Nephron (organoid): ENCODE measurements around the gene NFATC2.

Experiments used
- H3K27ac Mint-ChIP-seq, 3 experiments: 2 replicates each; pipeline ENCODE4 v1.8.0; 2020; ENCODE audit warnings: mixed read lengths in 3 of 3, mild to moderate bottlenecking in 2 of 3, moderate library complexity in 1 of 3
- H3K27me3 Mint-ChIP-seq: 2 replicates; pipeline ENCODE4 v1.8.0; 2021; ENCODE audit warnings: low read depth, mild to moderate bottlenecking, moderate library complexity, mixed read lengths
- H3K36me3 Mint-ChIP-seq: 2 replicates; pipeline ENCODE4 v1.8.0; 2020; ENCODE audit warnings: low read depth, mixed read lengths
- H3K4me1 Mint-ChIP-seq: 2 replicates; pipeline ENCODE4 v1.8.0; 2020; ENCODE audit warnings: mixed read lengths
- H3K4me3 Mint-ChIP-seq, 3 experiments: 2 replicates each; pipeline ENCODE4 v1.8.0; 2020; ENCODE audit warnings: mild to moderate bottlenecking in 3 of 3, mixed read lengths in 3 of 3, moderate library complexity in 2 of 3
- H3K9me3 Mint-ChIP-seq: 2 replicates; pipeline ENCODE4 v1.8.0; 2020; ENCODE audit warnings: mixed read lengths
- TF ChIP-seq, protein P1 (sequence below), 3 experiments: fragments of 200-600 bp; sonication (generic); IDR thresholded peaks; one replicate each; pipeline ENCODE4 v1.5.0; 2021; ENCODE audit warnings: antibody characterized with exemption in 3 of 3; ENCODE audit not compliant: unreplicated experiment in 3 of 3

The NFATC2 gene

DNA sequence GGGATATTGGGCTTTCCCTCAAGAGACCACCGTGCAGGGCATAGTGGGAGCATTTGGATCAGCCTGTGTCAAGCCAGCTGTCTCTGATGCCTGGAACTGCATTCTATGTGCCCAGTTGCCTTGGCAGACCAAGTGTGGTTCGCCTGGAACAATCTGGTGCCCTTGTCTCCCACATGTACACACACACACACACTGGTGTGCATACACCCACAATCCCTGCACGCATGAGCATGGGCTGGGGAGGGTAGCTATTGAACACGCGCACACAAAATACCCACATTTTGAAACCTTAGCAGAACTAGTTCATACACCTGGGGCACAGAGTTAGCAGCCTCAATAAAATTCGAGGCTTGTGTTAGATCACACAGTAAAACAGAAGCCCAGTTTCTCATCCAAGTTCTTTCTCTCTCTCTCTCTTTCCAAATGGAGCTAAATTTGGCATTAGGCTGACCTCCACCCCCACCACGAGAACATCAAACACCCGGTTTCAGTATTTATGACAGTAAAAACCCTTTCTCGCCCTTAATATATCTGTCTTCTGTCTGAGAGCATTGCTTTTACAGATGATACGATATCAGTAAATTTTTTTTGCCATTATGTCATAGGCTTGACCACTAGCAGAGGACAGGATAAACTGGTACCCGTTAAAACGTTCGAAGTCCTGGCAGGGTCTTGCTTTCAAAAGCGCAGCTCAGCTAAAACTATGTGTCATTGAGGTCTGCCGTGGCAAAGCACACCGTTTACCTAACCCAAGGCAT is 18.2 kb upstream of the NFATC2 start:
- Mint-ChIP-seq H3K27me3 (peaks cover 49% of the 10 kb centered on the region), H3K4me1 (peaks cover 40% of the 10 kb centered on the region), H3K9me3 (peaks cover 2% of the 10 kb centered on the region), H3K27ac (peak overlapping the region in 1 of 3 experiments; percentile 19), H3K36me3 (no peaks in the 10 kb centered on the region), H3K4me3 (peak overlapping the region; percentile 77 to 81 (median 80))
- TF ChIP-seq, protein P1, sequence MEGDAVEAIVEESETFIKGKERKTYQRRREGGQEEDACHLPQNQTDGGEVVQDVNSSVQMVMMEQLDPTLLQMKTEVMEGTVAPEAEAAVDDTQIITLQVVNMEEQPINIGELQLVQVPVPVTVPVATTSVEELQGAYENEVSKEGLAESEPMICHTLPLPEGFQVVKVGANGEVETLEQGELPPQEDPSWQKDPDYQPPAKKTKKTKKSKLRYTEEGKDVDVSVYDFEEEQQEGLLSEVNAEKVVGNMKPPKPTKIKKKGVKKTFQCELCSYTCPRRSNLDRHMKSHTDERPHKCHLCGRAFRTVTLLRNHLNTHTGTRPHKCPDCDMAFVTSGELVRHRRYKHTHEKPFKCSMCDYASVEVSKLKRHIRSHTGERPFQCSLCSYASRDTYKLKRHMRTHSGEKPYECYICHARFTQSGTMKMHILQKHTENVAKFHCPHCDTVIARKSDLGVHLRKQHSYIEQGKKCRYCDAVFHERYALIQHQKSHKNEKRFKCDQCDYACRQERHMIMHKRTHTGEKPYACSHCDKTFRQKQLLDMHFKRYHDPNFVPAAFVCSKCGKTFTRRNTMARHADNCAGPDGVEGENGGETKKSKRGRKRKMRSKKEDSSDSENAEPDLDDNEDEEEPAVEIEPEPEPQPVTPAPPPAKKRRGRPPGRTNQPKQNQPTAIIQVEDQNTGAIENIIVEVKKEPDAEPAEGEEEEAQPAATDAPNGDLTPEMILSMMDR (IDR thresholded peaks at IDR 0.05; ENCODE audit: unreplicated experiment in 3 of 3) = no peak

DNA sequence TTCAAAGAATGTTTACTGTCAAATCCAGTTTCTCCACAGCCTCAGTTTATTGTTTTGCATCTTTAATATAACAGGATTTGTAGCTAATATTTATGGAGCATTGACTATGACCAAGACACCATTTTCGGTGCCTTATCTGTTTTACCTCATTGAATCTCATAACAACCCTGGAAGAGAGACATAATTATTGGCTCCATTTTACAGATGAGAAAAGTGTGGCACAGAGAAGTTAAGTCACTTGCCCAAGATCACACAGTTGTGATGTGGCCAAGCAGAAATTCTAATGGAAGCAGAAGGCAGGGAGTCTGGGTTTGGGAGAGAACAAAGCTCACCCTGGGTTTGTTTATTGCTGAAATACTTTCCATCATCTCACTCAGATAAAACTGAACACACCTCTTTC is 17.5 kb upstream of the NFATC2 start:
- Mint-ChIP-seq H3K9me3 (peaks cover 2% of the 10 kb centered on the region), H3K4me1 (peaks cover 40% of the 10 kb centered on the region), H3K27ac (no peak overlapping the region), H3K27me3 (peaks cover 50% of the 10 kb centered on the region), H3K4me3 (peak overlapping the region in 1 of 3 experiments; percentile 27), H3K36me3 (no peaks in the 10 kb centered on the region)
- TF ChIP-seq, protein P1 (IDR thresholded peaks at IDR 0.05; ENCODE audit: unreplicated experiment in 3 of 3) = no peak

DNA sequence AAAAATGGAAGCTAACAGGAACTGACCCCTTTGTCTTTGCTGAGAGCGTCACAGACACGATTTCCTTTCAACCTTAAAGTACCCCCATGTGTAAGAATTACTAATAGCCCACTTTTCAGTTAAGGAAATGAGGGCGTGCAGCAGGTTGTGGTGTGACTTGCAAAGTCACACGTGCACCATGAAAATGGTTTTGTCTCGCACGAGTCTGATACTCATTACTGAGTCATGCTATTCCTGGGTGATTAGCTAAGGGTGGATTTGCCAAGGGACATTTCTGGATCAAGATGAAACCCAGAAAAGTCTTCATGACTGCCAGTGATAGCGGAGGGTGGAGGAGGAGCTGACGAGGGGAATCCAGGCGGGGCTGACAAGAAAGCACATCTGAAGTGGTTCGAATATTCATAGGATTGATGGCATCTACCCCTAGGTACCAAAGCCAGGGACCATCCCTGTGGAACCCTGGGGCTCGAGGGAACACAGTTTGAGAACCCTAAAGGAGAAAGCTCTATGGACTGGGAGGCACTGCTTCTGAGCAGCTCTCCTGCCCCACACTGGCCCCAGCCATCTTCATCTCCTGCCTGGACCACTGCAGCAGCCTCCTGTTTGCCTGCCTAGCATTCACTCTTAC is 12.1 kb upstream of the NFATC2 start:
- H3K4me1 Mint-ChIP-seq = peaks cover under 1% of the 10 kb centered on the region
- TF ChIP-seq, protein P1 (IDR thresholded peaks at IDR 0.05; ENCODE audit: unreplicated experiment in 3 of 3) = no peak

DNA sequence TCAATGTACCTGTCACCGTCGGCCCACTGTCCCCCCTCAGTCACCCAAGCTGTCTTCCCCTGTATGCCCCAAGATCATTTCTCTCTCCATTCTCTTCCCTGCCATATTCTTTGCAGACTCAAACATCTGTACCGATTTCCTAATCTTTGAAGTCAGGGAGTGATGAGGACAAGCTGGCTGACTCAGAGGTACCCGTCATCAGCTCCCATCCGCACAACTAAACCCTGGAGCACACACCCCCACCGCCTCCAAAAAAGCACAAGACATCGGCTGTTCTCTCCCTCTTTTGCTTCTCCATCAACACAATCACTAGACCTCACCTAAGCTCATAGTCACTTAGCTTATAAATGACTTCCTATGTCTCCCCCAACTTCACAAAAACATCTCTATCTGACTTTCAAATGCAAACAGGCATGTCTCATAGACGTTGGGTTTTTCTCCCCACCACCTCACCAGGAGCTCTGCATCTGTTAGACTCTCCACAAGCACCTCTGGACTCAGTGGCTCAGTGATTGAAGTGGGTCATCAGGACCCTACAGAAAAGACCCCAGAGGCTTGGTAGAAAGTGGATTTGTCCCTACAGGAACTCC is 11.5 kb upstream of the NFATC2 start:
- H3K4me3 Mint-ChIP-seq = no peak overlapping the region
- TF ChIP-seq, protein P1 (IDR thresholded peaks at IDR 0.05; ENCODE audit: unreplicated experiment in 3 of 3) = no peak
- peaks cover 4% of the 10 kb centered on the region for H3K9me3 Mint-ChIP-seq
- H3K27me3 Mint-ChIP-seq = peaks cover 35% of the 10 kb centered on the region
- H3K27ac Mint-ChIP-seq = no peak overlapping the region
- H3K4me1 Mint-ChIP-seq = no peaks in the 10 kb centered on the region
- H3K36me3 Mint-ChIP-seq = no peaks in the 10 kb centered on the region

More for the DNA sequence above, 12.1 kb upstream of the NFATC2 start:
- peaks cover 4% of the 10 kb centered on the region for H3K9me3 Mint-ChIP-seq
- no peaks in the 10 kb centered on the region for H3K36me3 Mint-ChIP-seq
- no peak overlapping the region for H3K4me3 Mint-ChIP-seq
- peaks cover 33% of the 10 kb centered on the region for H3K27me3 Mint-ChIP-seq
- no peak overlapping the region for H3K27ac Mint-ChIP-seq

DNA sequence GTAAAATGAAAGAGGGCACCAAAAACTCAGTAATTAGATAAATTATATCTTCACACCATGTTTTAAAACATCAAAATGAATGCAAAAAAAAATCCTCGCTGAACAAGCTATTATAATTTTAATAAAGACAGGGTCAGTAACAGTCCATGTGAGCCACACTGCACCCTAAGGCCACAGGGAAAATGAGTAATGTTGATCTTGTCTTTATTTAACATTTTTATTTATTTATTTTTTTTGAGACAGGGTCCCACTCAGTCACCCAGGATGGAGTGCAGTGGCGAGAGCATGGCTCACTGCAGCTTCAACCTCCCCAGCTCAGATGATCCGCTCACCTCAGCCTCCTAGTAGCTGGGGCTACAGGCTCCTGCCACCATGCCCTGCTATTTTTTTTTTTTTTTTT is 8.7 kb upstream of the NFATC2 start:
- Mint-ChIP-seq H3K36me3 (no peaks in the 10 kb centered on the region), H3K9me3 (peaks cover 2% of the 10 kb centered on the region), H3K4me3 (no peak overlapping the region), H3K27me3 (peaks cover 61% of the 10 kb centered on the region), H3K27ac (no peak overlapping the region), H3K4me1 (no peaks in the 10 kb centered on the region)
- TF ChIP-seq, protein P1 (IDR thresholded peaks at IDR 0.05; ENCODE audit: unreplicated experiment in 3 of 3) = no peak
